HEK293 (cell line): ENCODE data around the gene IGSF9B.
A peak's percentile ranks its signal among the peaks of the same experiment; 100 is the strongest.

Experiments
- CTCF ChIA-PET: fragments of 350-600 bp; formaldehyde crosslinking; extraction: SDS; loops from one replicate; lab custom pipeline; 2021; ENCODE audit warnings: antibody characterized with exemption; lab: Yijun Ruan, JAX
- POLR2A ChIA-PET: fragments of 300-600 bp; formaldehyde crosslinking; extraction: SDS; loops from one replicate; lab custom pipeline; 2020; ENCODE audit warnings: antibody characterized with exemption, inconsistent platforms; lab: Yijun Ruan, JAX
- H3K27ac ChIP-seq: fragments of 200-500 bp; sonication (Bioruptor generic); 2 replicates; pipeline ENCODE4 v1.5.1; 2014; ENCODE audit warnings: low read depth, low read length, control low read depth, inconsistent platforms; ENCODE audit errors: extremely low read depth
- H3K36me3 ChIP-seq, 2 experiments: fragments of 200-500 bp in 1 of 2; sonication (Bioruptor generic) in 1 of 2; 1 replicate in 1 of 2; 2 replicates in 1 of 2; pipeline ENCODE4 v1.5.1; 2014 to 2017; ENCODE audit warnings: inconsistent platforms in 2 of 2, low read length in 2 of 2; ENCODE audit not compliant: control insufficient read depth in 2 of 2, insufficient read depth in 1 of 2
- H3K4me1 ChIP-seq: fragments of 200-500 bp; sonication (Bioruptor generic); 2 replicates; pipeline ENCODE4 v1.5.1; 2014; ENCODE audit warnings: mild to moderate bottlenecking, low read length, inconsistent platforms; ENCODE audit not compliant: control insufficient read depth, insufficient read depth
- H3K4me3 ChIP-seq: 2 replicates; pipeline ENCODE4 v1.5.1; 2011; ENCODE audit warnings: low read depth, mild to moderate bottlenecking, control low read depth, low read length, moderate library complexity
- H3K9me3 ChIP-seq: fragments of 200-500 bp; sonication (Bioruptor generic); 2 replicates; pipeline ENCODE4 v1.5.1; 2014; ENCODE audit warnings: low read depth, low read length, inconsistent platforms; ENCODE audit not compliant: control insufficient read depth, insufficient read depth
- GFI1B ChIP-seq: fragments of 450-650 bp; formaldehyde crosslinking; IDR thresholded peaks from 2 replicates; pipeline ENCODE4 v1.5.1; 2016; ENCODE audit warnings: missing biosample characterization, missing genetic modification characterization
- GLIS1 ChIP-seq: fragments of 450-650 bp; formaldehyde crosslinking; IDR thresholded peaks from 2 replicates; pipeline ENCODE4 v1.5.1; 2016; ENCODE audit warnings: missing biosample characterization, missing genetic modification characterization
- GLIS2 ChIP-seq: fragments of 450-650 bp; formaldehyde crosslinking; IDR thresholded peaks from 2 replicates; pipeline ENCODE4 v1.5.1; 2016; ENCODE audit warnings: missing biosample characterization, missing genetic modification characterization
- KLF16 ChIP-seq: fragments of 450-650 bp; formaldehyde crosslinking; IDR thresholded peaks from 2 replicates; pipeline ENCODE4 v1.5.1; 2017; ENCODE audit warnings: missing biosample characterization, missing genetic modification characterization
- PATZ1 ChIP-seq: fragments of 450-650 bp; formaldehyde crosslinking; IDR thresholded peaks from 2 replicates; pipeline ENCODE4 v1.5.1; 2016; ENCODE audit warnings: missing biosample characterization, missing genetic modification characterization
- PRDM10 ChIP-seq: fragments of 450-650 bp; formaldehyde crosslinking; IDR thresholded peaks from 2 replicates; pipeline ENCODE4 v1.5.1; 2016; ENCODE audit warnings: missing biosample characterization, missing genetic modification characterization
- ZBTB1 ChIP-seq: fragments of 450-650 bp; formaldehyde crosslinking; IDR thresholded peaks from 2 replicates; pipeline ENCODE4 v1.5.1; 2016; ENCODE audit warnings: missing biosample characterization, missing genetic modification characterization
- ZIC2 ChIP-seq: fragments of 450-650 bp; formaldehyde crosslinking; IDR thresholded peaks from 2 replicates; pipeline ENCODE4 v1.5.1; 2016; ENCODE audit warnings: missing biosample characterization, missing genetic modification characterization
- ZNF121 ChIP-seq: fragments of 450-650 bp; formaldehyde crosslinking; IDR thresholded peaks from 2 replicates; pipeline ENCODE4 v1.5.1; 2016; ENCODE audit warnings: missing biosample characterization, missing genetic modification characterization
- ZNF184 ChIP-seq: fragments of 450-650 bp; IDR thresholded peaks from 2 replicates; pipeline ENCODE4 v1.5.1; 2018; ENCODE audit warnings: missing biosample characterization, mild to moderate bottlenecking, missing genetic modification characterization
- ZNF221 ChIP-seq: fragments of 450-650 bp; formaldehyde crosslinking; IDR thresholded peaks from 2 replicates; pipeline ENCODE4 v1.5.1; 2017; ENCODE audit warnings: missing biosample characterization, missing genetic modification characterization, borderline replicate concordance
- ZNF266 ChIP-seq: fragments of 450-650 bp; formaldehyde crosslinking; IDR thresholded peaks from 2 replicates; pipeline ENCODE4 v1.5.1; 2016; ENCODE audit warnings: missing biosample characterization, missing genetic modification characterization, low read depth
- ZNF311 ChIP-seq: fragments of 450-650 bp; formaldehyde crosslinking; IDR thresholded peaks from 2 replicates; pipeline ENCODE4 v1.5.1; 2017; ENCODE audit warnings: missing biosample characterization, missing genetic modification characterization, borderline replicate concordance
- ZNF354C ChIP-seq: fragments of 450-650 bp; formaldehyde crosslinking; IDR thresholded peaks from 2 replicates; pipeline ENCODE4 v1.5.1; 2016; ENCODE audit warnings: missing biosample characterization, missing genetic modification characterization, low read depth, borderline replicate concordance
- ZNF501 ChIP-seq: fragments of 450-650 bp; formaldehyde crosslinking; IDR thresholded peaks from 2 replicates; pipeline ENCODE4 v1.5.1; 2016; ENCODE audit warnings: missing biosample characterization, missing genetic modification characterization
- ZNF514 ChIP-seq: fragments of 450-650 bp; formaldehyde crosslinking; IDR thresholded peaks from 2 replicates; pipeline ENCODE4 v1.5.1; 2016; ENCODE audit warnings: missing biosample characterization, missing genetic modification characterization
- ZNF530 ChIP-seq: fragments of 450-650 bp; formaldehyde crosslinking; IDR thresholded peaks from 2 replicates; pipeline ENCODE4 v1.5.1; 2016; ENCODE audit warnings: low read depth, missing biosample characterization, missing genetic modification characterization
- ZNF596 ChIP-seq: fragments of 450-650 bp; IDR thresholded peaks from 2 replicates; pipeline ENCODE4 v1.5.0; 2018; ENCODE audit warnings: missing biosample characterization, mild to moderate bottlenecking, missing genetic modification characterization, moderate library complexity
- ZNF610 ChIP-seq: fragments of 450-650 bp; formaldehyde crosslinking; IDR thresholded peaks from 2 replicates; pipeline ENCODE4 v1.5.1; 2016; ENCODE audit warnings: missing biosample characterization, missing genetic modification characterization, borderline replicate concordance
- ZNF629 ChIP-seq: fragments of 450-650 bp; formaldehyde crosslinking; IDR thresholded peaks from 2 replicates; pipeline ENCODE4 v1.5.1; 2017; ENCODE audit warnings: missing biosample characterization, missing genetic modification characterization
- ZNF658 ChIP-seq: fragments of 450-650 bp; formaldehyde crosslinking; IDR thresholded peaks from 2 replicates; pipeline ENCODE4; 2016; ENCODE audit warnings: missing biosample characterization, missing genetic modification characterization
- ZNF692 ChIP-seq: fragments of 450-650 bp; formaldehyde crosslinking; IDR thresholded peaks from 2 replicates; pipeline ENCODE4 v1.5.1; 2016; ENCODE audit warnings: missing biosample characterization, missing genetic modification characterization
- ZNF701 ChIP-seq: fragments of 450-650 bp; formaldehyde crosslinking; IDR thresholded peaks from 2 replicates; pipeline ENCODE4 v1.5.1; 2016; ENCODE audit warnings: missing biosample characterization, missing genetic modification characterization
- ZNF785 ChIP-seq: fragments of 450-650 bp; formaldehyde crosslinking; IDR thresholded peaks from 2 replicates; pipeline ENCODE4 v1.5.1; 2016; ENCODE audit warnings: missing biosample characterization, missing genetic modification characterization
- ZNF843 ChIP-seq: fragments of 450-650 bp; formaldehyde crosslinking; IDR thresholded peaks from 2 replicates; pipeline ENCODE4 v1.5.1; 2016; ENCODE audit warnings: missing biosample characterization, missing genetic modification characterization

The IGSF9B gene

GRCh38 chr11:133955945-133956421, 785 bp downstream of the IGSF9B start (continued):
- TF ChIP-seq ZNF354C (no peak), ZNF701 (tag by site-specific recombination) (no peak), ZNF266 (tag by site-specific recombination) (no peak), ZNF514 (tag by site-specific recombination) (no peak), ZNF785 (tag by site-specific recombination) (no peak), ZNF530 (tag by site-specific recombination) (no peak), ZNF629 (no peak), GLIS2 (tag by site-specific recombination) (peak; percentile 34; the same call in 1 of the 2 replicates), ZNF658 (tag by site-specific recombination) (no peak), ZNF121 (tag by site-specific recombination) (no peak), KLF16 (tag by site-specific recombination) (no peak), ZNF610 (tag by site-specific recombination) (no peak), ZBTB1 (tag by site-specific recombination) (no peak), ZNF501 (tag by site-specific recombination) (no peak), ZIC2 (tag by site-specific recombination) (peak; percentile 77), PATZ1 (no peak)

GRCh38 chr11:133955081-133955891, 1.5 kb downstream of the IGSF9B start:
- no peaks in the 10 kb centered on the region for H3K36me3 ChIP-seq
- H3K9me3 ChIP-seq: no peaks in the 10 kb centered on the region
- no peak overlapping the region for H3K27ac ChIP-seq
- peak overlapping the region; percentile 6; the same call in 1 of the 2 replicates for H3K4me3 ChIP-seq
- TF ChIP-seq ZNF785 (tag by site-specific recombination): no peak
- TF ChIP-seq PRDM10 (tag by site-specific recombination): peak; percentile 83
- H3K4me1 ChIP-seq: peaks cover 11% of the 10 kb centered on the region
- POLR2A ChIA-PET: no interaction called here
- CTCF ChIA-PET: interaction anchor here (0.6 to 0.7 kb wide), 2 partner anchors 8 to 131 kb away, joined by 3 read pairs; no protein-coding TSS in a partner anchor

GRCh38 chr11:133953999-133954398, 2.8 kb downstream of the IGSF9B start:
- Histone ChIP-seq H3K9me3 (no peaks in the 10 kb centered on the region), H3K36me3 (no peaks in the 10 kb centered on the region), H3K4me3 (no peak overlapping the region), H3K27ac (no peak overlapping the region), H3K4me1 (peaks cover 11% of the 10 kb centered on the region)
- POLR2A ChIA-PET: no interaction called here
- CTCF ChIA-PET: no interaction called here
- no peak for TF ChIP-seq ZNF692 (tag by site-specific recombination)
- no peak for TF ChIP-seq ZNF184 (tag by site-specific recombination)
- no peak for TF ChIP-seq GFI1B (tag by site-specific recombination)
- no peak for TF ChIP-seq ZNF596 (tag by site-specific recombination)
- TF ChIP-seq ZNF843: no peak
- TF ChIP-seq ZNF221 (tag by site-specific recombination): no peak
- no peak for TF ChIP-seq ZBTB1 (tag by site-specific recombination)
- no peak for TF ChIP-seq GLIS1
- TF ChIP-seq ZNF311 (tag by site-specific recombination): no peak
